Smooth muscle cell of the brain vasculature (primary cell): ENCODE data around the gene PBX2.
A peak's percentile ranks its signal among the peaks of the same experiment; 100 is the strongest.
"Not testable (repeated sequence)": the region's sequence is repeated elsewhere in the genome, so short reads cannot be mapped to it uniquely, and the experiment has no call there.

Experiments
- DNase-seq: peaks from one replicate; pipeline ENCODE4 v3.0.0-alpha.2; 2012; ENCODE audit warnings: low read depth, low spot score

PBX2 gene

GRCh38 chr6:32202186-32202585 lies 12.2 kb upstream of the PBX2 start:
- DNase-seq, result no peak

- no peak for DNase-seq
Measured at GRCh38 chr6:32200711-32201475, 10.9 kb upstream of the PBX2 start.

GRCh38 chr6:32198866-32199265 lies 8.9 kb upstream of the PBX2 start:
- DNase-seq, result no peak

- DNase-seq, result no peak
Measured at GRCh38 chr6:32198345-32198696, 8.3 kb upstream of the PBX2 start.

GRCh38 chr6:32196682-32197616 lies 6.9 kb upstream of the PBX2 start:
- no peak for DNase-seq

- DNase-seq, result peak; percentile 49
Measured at GRCh38 chr6:32195902-32196681, 6.1 kb upstream of the PBX2 start.

GRCh38 chr6:32195652-32195901 lies 5.6 kb upstream of the PBX2 start:
- peak; percentile 99 for DNase-seq

GRCh38 chr6:32194825-32195651 lies 5.0 kb upstream of the PBX2 start:
- peak; percentile 24 for DNase-seq

GRCh38 chr6:32194388-32194787 lies 4.4 kb upstream of the PBX2 start:
- DNase-seq, result no peak

- not testable (repeated sequence) for DNase-seq
Measured at GRCh38 chr6:32193096-32193495, 3.1 kb upstream of the PBX2 start.

- DNase-seq, result no peak
Measured at GRCh38 chr6:32192608-32193039, 2.6 kb upstream of the PBX2 start, which contains the start of gene GPSM3. GPSM3 (minus strand) TSS chr6:32192643; CDS start chr6:32192513, 130 bp downstream.

- DNase-seq, result no peak
Measured at GRCh38 chr6:32191696-32192607, 1.9 kb upstream of the PBX2 start.

- DNase-seq, result no peak
Measured at GRCh38 chr6:32190911-32191677, 1.1 kb upstream of the PBX2 start.

- DNase-seq, result no peak
Measured at GRCh38 chr6:32189742-32190053, 304 bp downstream of the PBX2 start.

- no peak for DNase-seq
Measured at GRCh38 chr6:32189069-32189741, 797 bp downstream of the PBX2 start.

GRCh38 chr6:32188381-32189068 lies 1.5 kb downstream of the PBX2 start:
- no peak for DNase-seq

- not testable (repeated sequence) for DNase-seq
Measured at GRCh38 chr6:32187725-32188380, 2.1 kb downstream of the PBX2 start.
